Mesenchymal stem cell (in vitro differentiated cells and primary cell): ENCODE results near the gene ALOX12B.

Experiments used
- DNase-seq: peaks from one replicate; pipeline ENCODE4 v3.0.0-alpha.2; 2013
- H2AFZ ChIP-seq: one replicate; pipeline ENCODE4 v1.6.1; 2013; ENCODE audit warnings: low read depth, mild to moderate bottlenecking, control low read depth, inconsistent platforms, low read length, moderate library complexity
- H2AK5ac ChIP-seq: 2 replicates; pipeline ENCODE4 v1.6.1; 2013; ENCODE audit warnings: low read length, moderate library complexity, mild to moderate bottlenecking, inconsistent platforms; ENCODE audit not compliant: severe bottlenecking
- H2BK120ac ChIP-seq: one replicate; pipeline ENCODE4 v1.6.1; 2013; ENCODE audit warnings: low read depth, mild to moderate bottlenecking, inconsistent platforms, low read length, moderate library complexity
- H2BK12ac ChIP-seq, 2 experiments: one replicate each; pipeline ENCODE4 v1.6.1; 2013; ENCODE audit warnings: inconsistent platforms in 2 of 2, low read length in 2 of 2, mild to moderate bottlenecking in 2 of 2, moderate library complexity in 2 of 2, control low read depth in 1 of 2
- H2BK15ac ChIP-seq: one replicate; pipeline ENCODE4 v1.6.1; 2013; ENCODE audit warnings: mild to moderate bottlenecking, low read depth, inconsistent platforms; ENCODE audit not compliant: poor library complexity, severe bottlenecking
- H2BK5ac ChIP-seq: 2 replicates; pipeline ENCODE4 v1.6.1; 2013; ENCODE audit warnings: low read depth, mild to moderate bottlenecking, low read length, control low read depth, inconsistent platforms; ENCODE audit not compliant: poor library complexity, severe bottlenecking
- H3K14ac ChIP-seq, 2 experiments: one replicate each; pipeline ENCODE4 v1.6.1; 2013; ENCODE audit warnings: inconsistent platforms in 2 of 2, low read length in 2 of 2, control low read depth in 1 of 2, mild to moderate bottlenecking in 1 of 2, moderate library complexity in 1 of 2
- H3K18ac ChIP-seq, 2 experiments: one replicate each; pipeline ENCODE4 v1.6.1; 2013; ENCODE audit warnings: inconsistent platforms in 2 of 2, low read length in 2 of 2, control low read depth in 1 of 2, low read depth in 1 of 2, mild to moderate bottlenecking in 1 of 2
- H3K23ac ChIP-seq, 2 experiments: one replicate each; pipeline ENCODE4 v1.6.1; 2013; ENCODE audit warnings: inconsistent platforms in 2 of 2, low read length in 2 of 2, mild to moderate bottlenecking in 2 of 2, moderate library complexity in 2 of 2, control low read depth in 1 of 2
- H3K27ac ChIP-seq: 2 replicates; pipeline ENCODE4 v1.5.1; 2013; ENCODE audit warnings: mild to moderate bottlenecking, moderate library complexity, low read length, control low read depth, inconsistent platforms; ENCODE audit not compliant: poor library complexity, severe bottlenecking
- H3K27me3 ChIP-seq, 2 experiments: 2 replicates each; pipeline versions ENCODE4 v1.6.1 to v1.7.0; 2013; ENCODE audit warnings: low read length in 2 of 2, mild to moderate bottlenecking in 2 of 2, moderate library complexity in 2 of 2, control low read depth in 1 of 2, inconsistent platforms in 1 of 2; ENCODE audit not compliant: control insufficient read depth in 1 of 2, insufficient read depth in 1 of 2
- H3K36me3 ChIP-seq, 2 experiments: 2 replicates each; pipeline versions ENCODE4 v1.6.1 to v1.7.0; 2013; ENCODE audit warnings: low read length in 2 of 2, control low read depth in 1 of 2, inconsistent platforms in 1 of 2, low read depth in 1 of 2, mild to moderate bottlenecking in 1 of 2; ENCODE audit not compliant: insufficient read depth in 2 of 2, control insufficient read depth in 1 of 2
- H3K4ac ChIP-seq, 2 experiments: one replicate each; pipeline ENCODE4 v1.6.1; 2013; ENCODE audit warnings: inconsistent platforms in 2 of 2, low read length in 2 of 2, mild to moderate bottlenecking in 2 of 2, moderate library complexity in 2 of 2, control low read depth in 1 of 2, low read depth in 1 of 2
- H3K4me1 ChIP-seq: 2 replicates; pipeline ENCODE4 v1.6.1; 2013; ENCODE audit warnings: low read depth, low read length, control low read depth; ENCODE audit not compliant: control insufficient read depth, insufficient read depth
- H3K4me2 ChIP-seq: 2 replicates; pipeline ENCODE4 v1.6.1; 2013; ENCODE audit warnings: low read length, mild to moderate bottlenecking, inconsistent platforms; ENCODE audit not compliant: poor library complexity, severe bottlenecking
- H3K4me3 ChIP-seq, 2 experiments: 2 replicates each; pipeline versions ENCODE4 v1.5.1 to v1.7.0; 2013; ENCODE audit warnings: low read length in 2 of 2, mild to moderate bottlenecking in 2 of 2, control low read depth in 1 of 2, low read depth in 1 of 2; ENCODE audit not compliant: insufficient read depth in 1 of 2
- H3K79me1 ChIP-seq: replicated peaks from 2 replicates; pipeline ENCODE4 v1.6.1; 2013; ENCODE audit warnings: mild to moderate bottlenecking, control low read depth, low read length, inconsistent platforms; ENCODE audit not compliant: poor library complexity, severe bottlenecking
- H3K9ac ChIP-seq: 2 replicates; pipeline ENCODE4 v1.7.0; 2013; ENCODE audit warnings: mild to moderate bottlenecking, low read length, moderate library complexity
- H3K9me3 ChIP-seq: 2 replicates; pipeline ENCODE4 v1.7.0; 2013; ENCODE audit warnings: mild to moderate bottlenecking, low read length; ENCODE audit not compliant: control insufficient read depth
- H4K8ac ChIP-seq: one replicate; pipeline ENCODE4 v1.6.1; 2013; ENCODE audit warnings: inconsistent platforms, mild to moderate bottlenecking, low read length, moderate library complexity
- H4K91ac ChIP-seq: one replicate; pipeline ENCODE4 v1.6.1; 2013; ENCODE audit warnings: mild to moderate bottlenecking, low read length, inconsistent platforms
- WGBS: methylation state at CpG from one replicate; pipeline ENCODE4 v1.1.7; 2013; ENCODE audit warnings: mixed read lengths; 5-methylcytosine and 5-hydroxymethylcytosine counted together

ALOX12B gene

GRCh38 chr17:8071496-8071895 lies 16.0 kb downstream of the ALOX12B start:
- no peak overlapping the region for H2BK5ac ChIP-seq
- H3K27me3 ChIP-seq = peaks cover 87 to 89% of the 10 kb centered on the region in 2 experiments
- H3K36me3 ChIP-seq = no peaks in the 10 kb centered on the region
- H3K14ac ChIP-seq = no peak overlapping the region
- no peak overlapping the region for H3K18ac ChIP-seq
- H3K23ac ChIP-seq = no peak overlapping the region
- H3K27ac ChIP-seq = no peak overlapping the region
- no peaks in the 10 kb centered on the region for H3K9me3 ChIP-seq
- no peak overlapping the region for H3K4ac ChIP-seq
- H2AFZ ChIP-seq = no peak overlapping the region
- no peak overlapping the region for H2AK5ac ChIP-seq
- no peak overlapping the region for H2BK120ac ChIP-seq
- H3K4me2 ChIP-seq = no peak overlapping the region
- H3K4me3 ChIP-seq = no peak overlapping the region
- H4K8ac ChIP-seq = no peak overlapping the region
- H2BK12ac ChIP-seq = no peak overlapping the region
- no peak for DNase-seq
- H3K79me1 ChIP-seq = no peaks in the 10 kb centered on the region
- 93% methylated on average over 12 of the region's 12 CpGs for WGBS
- no peak overlapping the region for H3K9ac ChIP-seq
- peaks cover 10% of the 10 kb centered on the region for H3K4me1 ChIP-seq
- H4K91ac ChIP-seq = no peak overlapping the region
- no peak overlapping the region for H2BK15ac ChIP-seq

- no peaks in the 10 kb centered on the region for H3K79me1 ChIP-seq
- no peaks in the 10 kb centered on the region for H3K9me3 ChIP-seq
- no peak overlapping the region for H4K91ac ChIP-seq
- no peak overlapping the region for H3K9ac ChIP-seq
- no peak overlapping the region for H3K4me3 ChIP-seq
- H4K8ac ChIP-seq = no peak overlapping the region
- DNase-seq = no peak
- H2BK120ac ChIP-seq = no peak overlapping the region
- H3K4me1 ChIP-seq = peaks cover 10% of the 10 kb centered on the region
- H3K4ac ChIP-seq = no peak overlapping the region
- H2BK5ac ChIP-seq = no peak overlapping the region
- no peak overlapping the region for H2AFZ ChIP-seq
- no peak overlapping the region for H2BK15ac ChIP-seq
- H3K4me2 ChIP-seq = no peak overlapping the region
- H3K36me3 ChIP-seq = no peaks in the 10 kb centered on the region
- no peak overlapping the region for H3K23ac ChIP-seq
- H2BK12ac ChIP-seq = no peak overlapping the region
- H2AK5ac ChIP-seq = no peak overlapping the region
- WGBS = 55% methylated on average over 3 of the region's 3 CpGs
- no peak overlapping the region for H3K27ac ChIP-seq
- H3K18ac ChIP-seq = no peak overlapping the region
- no peak overlapping the region for H3K14ac ChIP-seq
- peaks cover 81 to 84% of the 10 kb centered on the region in 2 experiments for H3K27me3 ChIP-seq
Observed at GRCh38 chr17:8069587-8069860, 18.0 kb downstream of the ALOX12B start.

GRCh38 chr17:8068736-8069586 lies 18.6 kb downstream of the ALOX12B start:
- Histone ChIP-seq H3K79me1 (no peaks in the 10 kb centered on the region), H3K4me2 (no peak overlapping the region), H3K23ac (no peak overlapping the region), H4K8ac (no peak overlapping the region), H3K9me3 (no peaks in the 10 kb centered on the region), H3K9ac (no peak overlapping the region), H2BK5ac (no peak overlapping the region), H3K4ac (no peak overlapping the region), H2BK12ac (no peak overlapping the region), H4K91ac (no peak overlapping the region), H2AFZ (no peak overlapping the region), H2AK5ac (no peak overlapping the region), H3K4me1 (peaks cover 10% of the 10 kb centered on the region), H3K27me3 (peaks cover 79 to 83% of the 10 kb centered on the region in 2 experiments), H2BK15ac (no peak overlapping the region), H3K4me3 (no peak overlapping the region), H3K27ac (no peak overlapping the region), H3K18ac (no peak overlapping the region), H2BK120ac (no peak overlapping the region), H3K36me3 (no peaks in the 10 kb centered on the region), H3K14ac (no peak overlapping the region)
- 83% methylated on average over 8 of the region's 9 CpGs for WGBS
- DNase-seq = no peak

- Histone ChIP-seq H2BK120ac (no peak overlapping the region), H3K4me2 (no peak overlapping the region), H2BK15ac (no peak overlapping the region), H3K9me3 (no peaks in the 10 kb centered on the region), H3K27me3 (peaks cover 77 to 82% of the 10 kb centered on the region in 2 experiments), H3K27ac (no peak overlapping the region), H2AFZ (no peak overlapping the region), H2BK12ac (no peak overlapping the region), H3K23ac (no peak overlapping the region), H2AK5ac (no peak overlapping the region), H4K8ac (no peak overlapping the region), H3K4ac (no peak overlapping the region), H3K79me1 (no peaks in the 10 kb centered on the region), H3K36me3 (no peaks in the 10 kb centered on the region), H2BK5ac (no peak overlapping the region), H3K14ac (no peak overlapping the region), H3K4me1 (peaks cover 4% of the 10 kb centered on the region), H4K91ac (no peak overlapping the region), H3K4me3 (no peak overlapping the region), H3K18ac (no peak overlapping the region), H3K9ac (no peak overlapping the region)
- no peak for DNase-seq
- no CpG with 5 or more reads among the region's 4 CpGs for WGBS
Observed at GRCh38 chr17:8067806-8068205, 19.7 kb downstream of the ALOX12B start.
